H1 (cell line): ENCODE results near the gene ZDHHC16. TPM values are rescaled to one million over a fixed set of nuclear protein-coding genes. Genes with fewer than 3 reads are reported as not detected.

Experiments
- FOSL1 ChIP-seq: IDR thresholded peaks from 2 replicates; pipeline ENCODE4 v1.6.1; 2011; ENCODE audit warnings: mild to moderate bottlenecking, low read depth, low read length, moderate library complexity; ENCODE audit not compliant: insufficient read depth
- GTF2F1 ChIP-seq: IDR thresholded peaks from 2 replicates; pipeline ENCODE4 v1.6.1; 2012; ENCODE audit warnings: low read depth, low read length, improper control_type of control experiment, borderline replicate concordance
- HDAC6 ChIP-seq: IDR thresholded peaks from one replicate; pipeline ENCODE4 v1.7.1; 2012; ENCODE audit warnings: low read depth, mild to moderate bottlenecking, inconsistent platforms, low read length, moderate library complexity
- NRF1 ChIP-seq: IDR thresholded peaks from 2 replicates; pipeline ENCODE4 v1.6.1; 2011; ENCODE audit warnings: mild to moderate bottlenecking, low read depth, low read length, improper control_type of control experiment
- RBBP5 ChIP-seq: IDR thresholded peaks from 2 replicates; pipeline ENCODE4 v1.7.1; 2012; ENCODE audit warnings: low read depth, mild to moderate bottlenecking, inconsistent platforms, low read length, moderate library complexity, borderline replicate concordance
- RXRA ChIP-seq: IDR thresholded peaks from 2 replicates; pipeline ENCODE4 v1.6.1; 2011; ENCODE audit warnings: low read depth, mild to moderate bottlenecking, low read length, moderate library complexity; ENCODE audit not compliant: insufficient read depth
- TAF1 ChIP-seq: IDR thresholded peaks from 2 replicates; pipeline ENCODE4 v1.6.1; 2011; ENCODE audit warnings: mild to moderate bottlenecking, low read depth, low read length
- polyA plus RNA-seq, 7 experiments: library from polyadenylated mRNA; depleted of rRNA in 3 of 7; stranded (reverse) in 5 of 7; unstranded in 2 of 7; fragments of >200 nt in 5 of 7; fragments of 200-250 nt in 2 of 7; gene quantifications; 1 replicate in 5 of 7; 2 replicates in 1 of 7; 4 replicates in 1 of 7; pipeline versions ENCODE4 v1.2.1 to v1.2.3, GENCODE V29; 2011 to 2013; ENCODE audit warnings: missing spikeins in 2 of 7, mixed read lengths in 2 of 7
- small RNA-seq: library from polyadenylated mRNA; stranded (forward); fragments of <200 nt; extraction: miRNeasy Mini kit (QIAGEN cat#:217004); gene quantifications from one replicate; pipeline ENCODE3, GENCODE V24; 2013; ENCODE audit not compliant: insufficient read depth
- total RNA-seq: library from RNA; stranded (reverse); fragmentation: NEBNext Ultra II Directional; extraction: Animal tissue kit (Norgen Biotek cat#: 25700); gene quantifications from 2 replicates; pipeline ENCODE4 v1.2.1, GENCODE V29; 2021

ZDHHC16 gene
- total and polyA plus RNA-seq, 2 of the 8 experiments (the other 6 are each of a cell fraction or from before 2014, with no cell fraction given) = 45.9 to 108 TPM

DNA sequence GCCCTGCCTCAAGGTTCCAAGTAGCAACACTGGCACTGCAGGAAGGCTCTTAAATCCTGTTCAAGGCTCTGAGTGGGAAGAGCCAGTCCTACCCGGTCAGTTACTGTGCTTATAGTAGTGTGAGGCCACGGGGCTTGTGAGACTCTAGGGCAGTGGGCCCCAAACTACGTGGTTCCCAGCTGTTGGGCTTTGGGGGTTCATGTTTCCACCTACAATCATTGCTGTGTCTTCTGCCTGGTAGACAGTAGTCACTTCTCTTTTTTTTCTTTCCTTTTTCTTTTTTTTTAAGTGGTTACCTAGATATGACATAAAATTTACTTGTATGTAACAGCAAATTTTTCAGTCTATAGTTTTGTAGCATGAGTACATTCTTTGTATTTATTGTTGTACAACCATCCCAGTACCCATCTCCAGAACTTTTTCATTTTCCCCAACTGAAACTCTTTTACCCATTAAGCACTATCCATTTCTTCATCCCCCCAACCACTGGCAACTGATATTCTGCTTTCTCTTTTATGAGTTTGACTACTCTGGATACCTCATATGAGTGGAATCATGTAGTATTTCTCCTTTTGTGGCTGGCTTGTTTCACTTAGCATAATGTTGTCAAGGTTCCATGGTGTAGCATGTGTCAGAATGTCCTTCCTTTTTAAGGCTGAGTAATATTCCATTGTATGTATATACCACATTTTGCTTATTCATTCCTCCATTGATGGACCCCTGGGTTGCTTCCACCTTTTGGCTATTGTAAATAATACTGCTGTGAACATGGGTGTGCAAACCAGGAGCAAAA lies 60.4 kb downstream of the ZDHHC16 start (continued):
- no peak for TF ChIP-seq TAF1
- no peak for TF ChIP-seq RBBP5
- no peak for TF ChIP-seq HDAC6
- no peak for TF ChIP-seq RXRA
- TF ChIP-seq NRF1 = no peak
- no peak for TF ChIP-seq GTF2F1
- TF ChIP-seq FOSL1 = no peak

Small RNA genes lying within 50 kb of the gene (small RNA-seq; reads per million reads assigned to genes)
- gene RF00019 = not detected

Other genes starting within 250 kb of the ZDHHC16 start
- gene ARHGAP19, start 153.5 kb upstream of the ZDHHC16 start, total RNA-seq = 32.1 and 33.4 TPM in 2 replicates
- 9.5 and 13.3 TPM in 2 replicates for gene ARHGAP19, start 153.5 kb upstream of the ZDHHC16 start, polyA plus RNA-seq (2011; rRNA removed)
- gene FRAT1, start 126.9 kb upstream of the ZDHHC16 start, total RNA-seq = 4.8 and 5.2 TPM in 2 replicates
- gene FRAT1, start 126.9 kb upstream of the ZDHHC16 start, polyA plus RNA-seq (2011; rRNA removed) = 1.9 and 3.4 TPM in 2 replicates
- gene FRAT2, start 111.4 kb upstream of the ZDHHC16 start, total RNA-seq = 83.0 and 87.7 TPM in 2 replicates
- 47.4 and 58.4 TPM in 2 replicates for gene FRAT2, start 111.4 kb upstream of the ZDHHC16 start, polyA plus RNA-seq (2011; rRNA removed)
- gene RRP12, start 44.8 kb upstream of the ZDHHC16 start, total RNA-seq = 65.8 and 71.9 TPM in 2 replicates
- 21.0 and 33.1 TPM in 2 replicates for gene RRP12, start 44.8 kb upstream of the ZDHHC16 start, polyA plus RNA-seq (2011; rRNA removed)
- gene PGAM1, start 20.0 kb upstream of the ZDHHC16 start, total RNA-seq = 799 and 819 TPM in 2 replicates
- 791 and 833 TPM in 2 replicates for gene PGAM1, start 20.0 kb upstream of the ZDHHC16 start, polyA plus RNA-seq (2011; rRNA removed)
- 52.1 and 53.6 TPM in 2 replicates for gene EXOSC1, start 169 bp upstream of the ZDHHC16 start, total RNA-seq
- gene EXOSC1, start 169 bp upstream of the ZDHHC16 start, polyA plus RNA-seq (2011; rRNA removed) = 58.6 and 68.1 TPM in 2 replicates
- 128 and 130 TPM in 2 replicates for gene MMS19, start 52.2 kb downstream of the ZDHHC16 start, total RNA-seq
- gene MMS19, start 52.2 kb downstream of the ZDHHC16 start, polyA plus RNA-seq (2011; rRNA removed) = 221 and 228 TPM in 2 replicates
- 22.3 and 23.1 TPM in 2 replicates for gene UBTD1, start 52.7 kb downstream of the ZDHHC16 start, total RNA-seq
- gene UBTD1, start 52.7 kb downstream of the ZDHHC16 start, polyA plus RNA-seq (2011; rRNA removed) = 36.2 and 48.8 TPM in 2 replicates
- gene ANKRD2, start 126.6 kb downstream of the ZDHHC16 start, total RNA-seq = not detected in 2 replicates
- not detected in 2 replicates for gene ANKRD2, start 126.6 kb downstream of the ZDHHC16 start, polyA plus RNA-seq (2011; rRNA removed)
- gene HOGA1, start 138.2 kb downstream of the ZDHHC16 start, total RNA-seq = 0.28 and 0.29 TPM in 2 replicates
- 0.57 and 1.00 TPM in 2 replicates for gene HOGA1, start 138.2 kb downstream of the ZDHHC16 start, polyA plus RNA-seq (2011; rRNA removed)
- gene C10orf62, start 143.5 kb downstream of the ZDHHC16 start, total RNA-seq = not detected in 2 replicates
- gene C10orf62, start 143.5 kb downstream of the ZDHHC16 start, polyA plus RNA-seq (2011; rRNA removed) = 0.05 TPM in 1 of 2 replicates, not detected in the other
- 10.6 and 13.6 TPM in 2 replicates for gene MORN4, start 187.3 kb downstream of the ZDHHC16 start, total RNA-seq
- 20.2 and 22.0 TPM in 2 replicates for gene MORN4, start 187.3 kb downstream of the ZDHHC16 start, polyA plus RNA-seq (2011; rRNA removed)
- 21.9 and 22.9 TPM in 2 replicates for gene PI4K2A, start 194.5 kb downstream of the ZDHHC16 start, total RNA-seq
- 20.7 and 21.9 TPM in 2 replicates for gene PI4K2A, start 194.5 kb downstream of the ZDHHC16 start, polyA plus RNA-seq (2011; rRNA removed)
- 7.8 and 9.0 TPM in 2 replicates for gene AVPI1, start 241.1 kb downstream of the ZDHHC16 start, total RNA-seq
- gene AVPI1, start 241.1 kb downstream of the ZDHHC16 start, polyA plus RNA-seq (2011; rRNA removed) = 13.5 and 14.5 TPM in 2 replicates